NCI-H524 (cell line): ENCODE data around the gene SCAMP5.

Experiments used
- DNase-seq, 2 experiments: peaks; one replicate each; lab custom pipeline; 2025; lab: John Stamatoyannopoulos, UW

SCAMP5 gene

DNA sequence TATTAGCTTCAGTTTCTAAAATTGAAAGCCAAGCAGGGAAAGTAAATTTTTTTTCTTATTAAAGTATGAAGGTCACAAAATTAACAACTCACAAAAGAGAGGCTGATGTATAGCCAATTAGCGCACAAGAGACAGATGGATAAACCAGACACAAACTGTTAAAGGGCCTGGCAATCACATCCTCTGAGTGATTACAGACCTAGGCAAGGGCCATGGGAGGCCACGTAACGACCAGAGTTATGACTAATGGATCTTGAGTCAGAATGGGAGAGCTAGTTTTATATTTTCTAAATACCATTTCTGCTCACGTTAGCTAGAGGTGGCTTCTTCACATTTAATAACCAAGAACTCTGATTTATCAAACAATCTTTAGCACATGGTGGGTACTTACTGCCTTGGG lies 17.8 kb upstream of the SCAMP5 start:
- no peak for DNase-seq

GRCh38 chr15:74978077-74978476 lies 17.3 kb upstream of the SCAMP5 start:
- no peak for DNase-seq

DNA sequence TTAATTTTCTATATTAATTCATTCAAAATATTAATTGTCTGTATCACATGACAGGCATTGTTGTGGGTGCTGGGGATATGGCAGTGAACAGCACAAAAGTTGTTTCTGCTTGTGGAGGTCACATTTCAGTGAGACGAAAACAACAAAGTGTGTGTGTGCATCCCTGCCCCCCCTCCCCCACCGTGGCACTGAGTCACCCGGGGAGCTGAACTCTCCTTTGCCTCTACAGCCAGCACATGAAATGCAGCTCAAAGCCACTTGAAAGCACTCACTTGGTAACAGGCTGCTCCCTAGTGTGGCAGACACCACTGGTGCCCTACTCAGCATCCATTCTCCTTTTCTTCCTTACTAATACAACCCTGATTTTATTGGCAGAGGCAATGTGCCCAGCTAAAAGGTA lies 16.9 kb upstream of the SCAMP5 start:
- peak in 1 of 2 experiments; percentile 18 for DNase-seq

DNA sequence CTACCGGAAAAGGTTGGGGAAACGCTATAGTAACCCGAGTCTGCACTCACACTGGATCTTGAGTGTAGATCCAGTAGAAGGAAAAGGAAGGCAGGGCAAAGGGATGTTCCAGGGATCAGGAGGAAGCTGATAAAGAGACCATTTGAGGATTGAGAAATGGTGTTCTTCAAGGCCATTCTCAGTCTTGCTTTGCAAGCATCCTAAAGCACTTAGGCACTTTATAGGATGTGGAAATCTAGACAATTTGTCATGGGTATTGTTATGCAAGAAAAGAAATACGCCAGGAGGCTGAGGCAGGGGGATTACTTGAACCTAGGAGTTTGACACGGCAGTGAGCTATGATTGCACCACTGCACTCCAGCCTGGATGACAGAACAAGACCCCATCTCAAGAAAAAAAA lies 13.2 kb upstream of the SCAMP5 start:
- DNase-seq, result no peak

GRCh38 chr15:74983725-74984231 lies 11.6 kb upstream of the SCAMP5 start:
- DNase-seq, result no peak

- peak; percentile 56 to 75 for DNase-seq
These were observed 7.2 kb upstream of the SCAMP5 start for GRCh38 chr15:74988007-74988800.

GRCh38 chr15:74989527-74989926 lies 5.8 kb upstream of the SCAMP5 start:
- no peak for DNase-seq

- DNase-seq, result no peak
These were observed 2.7 kb upstream of the SCAMP5 start for GRCh38 chr15:74992619-74993018.

DNA sequence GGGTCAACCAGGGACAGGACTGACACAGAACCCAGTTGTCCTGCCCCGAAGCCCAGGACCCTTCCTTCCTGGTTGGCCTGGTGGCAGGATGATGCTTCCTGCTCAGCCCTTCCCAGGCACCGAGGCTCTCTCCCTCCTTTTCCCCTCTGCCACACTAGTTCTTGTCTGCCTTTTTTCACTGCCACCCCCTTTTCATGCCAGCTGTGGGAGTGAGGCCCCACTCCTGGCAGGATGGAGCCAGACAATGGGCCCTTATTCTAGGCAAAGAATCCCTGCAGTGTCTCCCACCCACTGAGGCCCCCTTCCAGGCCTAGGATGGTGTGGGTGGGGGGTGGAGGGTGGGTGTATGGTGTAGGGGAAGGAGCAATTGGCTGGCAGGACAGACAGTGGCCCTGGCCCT lies 1.1 kb upstream of the SCAMP5 start:
- DNase-seq, result no peak

DNA sequence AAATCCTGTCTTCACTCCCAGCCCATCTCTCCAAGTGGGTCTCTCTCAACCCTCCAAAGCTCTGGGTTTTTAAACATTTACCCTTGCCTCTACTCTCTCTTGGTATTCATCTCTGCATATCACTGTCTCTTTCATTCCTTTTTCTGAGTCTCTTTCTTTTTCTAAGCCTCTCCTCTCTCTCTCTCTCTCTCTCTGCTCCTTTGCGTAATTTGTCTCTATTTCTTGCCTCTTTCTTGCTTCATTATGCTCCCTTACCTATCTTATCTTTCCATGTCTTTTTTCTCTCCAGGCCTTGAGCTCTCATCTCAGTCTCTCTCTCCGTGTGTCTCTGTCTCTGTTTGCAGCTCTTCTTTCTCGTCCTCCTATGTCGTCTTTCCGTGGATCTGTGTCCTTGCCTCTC lies 678 bp upstream of the SCAMP5 start:
- DNase-seq, result no peak

GRCh38 chr15:74995779-74996765 lies 709 bp downstream of the SCAMP5 start:
- DNase-seq, result peak; percentile 85 to 89

GRCh38 chr15:74997141-74997540 lies 1.8 kb downstream of the SCAMP5 start:
- DNase-seq, result no peak

- no peak for DNase-seq
These were observed 2.2 kb downstream of the SCAMP5 start for GRCh38 chr15:74997543-74997942.

- DNase-seq, result no peak
These were observed 5.9 kb downstream of the SCAMP5 start for GRCh38 chr15:75001310-75001709.

- no peak for DNase-seq
These were observed 7.0 kb downstream of the SCAMP5 start for GRCh38 chr15:75002398-75002797.

GRCh38 chr15:75007216-75007615 lies 11.9 kb downstream of the SCAMP5 start:
- DNase-seq, result no peak

DNA sequence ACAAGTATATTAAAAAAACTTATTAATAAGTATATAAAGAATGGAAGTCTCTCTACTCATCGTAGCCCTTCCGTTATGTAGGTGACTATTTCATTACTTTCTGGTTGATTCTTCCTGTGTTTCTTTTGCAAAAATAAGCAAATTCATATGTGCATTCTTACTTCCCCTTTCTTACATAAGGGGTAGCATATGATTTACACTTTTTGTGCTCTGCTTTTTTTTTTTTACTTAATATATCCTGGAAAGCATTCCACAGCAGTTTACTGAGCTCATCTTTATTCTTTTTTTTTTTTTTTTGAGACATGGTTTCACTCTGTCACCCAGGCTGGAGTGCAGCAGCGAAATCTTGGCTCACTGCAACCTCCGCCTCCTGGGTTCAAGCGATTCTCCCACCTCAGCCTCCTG lies 12.9 kb downstream of the SCAMP5 start:
- no peak for DNase-seq

GRCh38 chr15:75008629-75009326 lies 13.4 kb downstream of the SCAMP5 start:
- DNase-seq, result no peak

DNA sequence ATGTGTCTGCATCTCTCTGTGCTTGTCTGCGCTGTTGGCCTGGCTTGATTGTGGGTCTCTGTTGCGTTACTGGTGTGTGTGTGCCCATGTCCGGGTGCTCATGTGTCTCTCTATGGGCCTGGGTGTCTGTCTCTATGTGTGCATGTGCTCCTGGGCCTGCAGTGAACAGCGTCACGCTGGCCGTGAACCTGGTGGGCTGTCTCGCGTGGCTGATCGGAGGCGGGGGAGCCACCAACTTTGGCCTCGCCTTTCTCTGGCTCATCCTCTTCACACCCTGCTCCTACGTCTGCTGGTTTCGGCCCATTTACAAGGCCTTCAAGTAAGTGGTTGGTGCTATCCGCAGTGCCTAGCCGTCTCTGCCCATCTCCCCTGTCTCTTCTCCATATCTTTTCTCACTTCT lies 21.1 kb downstream of the SCAMP5 start:
- DNase-seq, result no peak

DNA sequence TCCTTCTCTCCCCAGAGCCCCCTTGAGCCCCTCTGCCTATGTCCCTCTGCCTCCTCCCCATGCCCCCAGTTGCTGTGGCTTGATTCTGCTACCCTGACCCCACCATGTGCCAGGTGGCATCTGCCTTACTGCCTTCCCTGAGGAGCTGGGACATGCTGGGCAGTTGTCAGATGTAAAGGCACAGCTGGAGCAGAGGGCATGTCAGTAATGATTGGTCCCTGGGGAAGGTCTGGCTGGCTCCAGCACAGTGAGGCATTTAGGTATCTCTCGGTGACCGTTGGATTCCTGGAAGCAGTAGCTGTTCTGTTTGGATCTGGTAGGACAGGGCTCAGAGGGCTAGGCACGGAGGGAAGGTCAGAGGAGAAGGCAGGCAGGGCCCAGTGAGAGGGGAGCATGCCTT lies 24.6 kb downstream of the SCAMP5 start:
- DNase-seq, result no peak

DNA sequence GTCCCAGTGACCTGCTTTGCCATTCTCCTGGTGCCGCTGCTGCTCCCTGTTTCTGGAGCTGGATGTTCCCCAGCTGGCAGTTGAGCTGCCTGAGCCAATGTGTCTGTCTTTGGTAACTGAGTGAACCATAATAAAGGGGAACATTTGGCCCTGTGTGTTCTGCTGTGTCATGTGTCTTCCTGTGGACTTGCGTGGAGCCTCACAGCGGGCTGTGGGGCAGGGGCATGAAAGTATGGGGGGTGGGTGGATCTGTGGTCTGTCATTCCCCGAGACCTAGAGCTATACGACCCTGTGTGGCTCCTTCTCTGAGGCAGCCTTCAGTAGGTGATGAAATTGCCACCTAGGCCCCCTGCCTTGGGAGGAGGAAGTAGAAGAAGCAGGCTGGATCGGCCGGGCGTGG lies 26.0 kb downstream of the SCAMP5 start:
- DNase-seq, result no peak

- no peak for DNase-seq
These were observed 27.4 kb downstream of the SCAMP5 start for GRCh38 chr15:75022783-75023180.
